H1 (cell line): ENCODE measurements around the gene ABHD6. TPM values are rescaled to one million over a fixed set of nuclear protein-coding genes. Genes with fewer than 3 reads are reported as not detected.

ENCODE experiments used
- CTCF ChIA-PET: fragments of 300-600 bp; sonication (Branson Sonifier 250); formaldehyde crosslinking; loops from one replicate; lab custom pipeline; 2021; ENCODE audit not compliant: partially characterized antibody; lab: Charles Lee
- POLR2A ChIA-PET: fragments of 300-600 bp; sonication (Branson Sonifier 250); formaldehyde crosslinking; loops from one replicate; lab custom pipeline; 2021; ENCODE audit warnings: inconsistent platforms; ENCODE audit not compliant: partially characterized antibody; lab: Charles Lee
- DNase-seq, 2 experiments: peaks; one replicate each; pipeline versions ENCODE4 v3.0.0 to v3.0.0-alpha.2; 2010 to 2022; ENCODE audit warnings: low spot score in 2 of 2, low read depth in 1 of 2, mixed read lengths in 1 of 2
- FAIRE-seq: peaks from 2 replicates; lab custom pipeline; 2011; peaks lifted over from hg19 to GRCh38; lab: Jason Lieb, UNC
- H2AFZ ChIP-seq: 2 replicates; pipeline ENCODE4 v1.8.1; 2012; ENCODE audit warnings: low read length, inconsistent platforms
- H2AK5ac ChIP-seq: 2 replicates; pipeline ENCODE4 v1.6.1; 2013; ENCODE audit warnings: low read depth, low read length
- H2BK120ac ChIP-seq: replicated peaks from 2 replicates; pipeline ENCODE3; 2013; ENCODE audit warnings: low read depth, low read length, inconsistent platforms
- H2BK12ac ChIP-seq: 2 replicates; pipeline ENCODE4 v1.6.1; 2013; ENCODE audit warnings: low read depth, low read length
- H2BK15ac ChIP-seq: 2 replicates; pipeline ENCODE4 v1.6.1; 2013; ENCODE audit warnings: low read length
- H2BK20ac ChIP-seq: 2 replicates; pipeline ENCODE4 v1.6.1; 2013; ENCODE audit warnings: low read length
- H2BK5ac ChIP-seq: 2 replicates; pipeline ENCODE4 v1.6.1; 2013; ENCODE audit warnings: low read depth, low read length
- H3K14ac ChIP-seq: 2 replicates; pipeline ENCODE4 v1.6.1; 2013; ENCODE audit warnings: inconsistent platforms; ENCODE audit not compliant: insufficient read length
- H3K18ac ChIP-seq: 2 replicates; pipeline ENCODE4 v1.6.1; 2013; ENCODE audit warnings: low read length; ENCODE audit errors: extremely low read depth
- H3K23ac ChIP-seq: 2 replicates; pipeline ENCODE4 v1.6.1; 2013; ENCODE audit warnings: inconsistent platforms; ENCODE audit not compliant: insufficient read length
- H3K23me2 ChIP-seq: 2 replicates; pipeline ENCODE4 v1.6.1; 2013; ENCODE audit warnings: low read depth, low read length
- H3K27ac ChIP-seq: 2 replicates; pipeline ENCODE4 v1.6.1; 2011; ENCODE audit warnings: low read depth, low read length, inconsistent platforms
- H3K27me3 ChIP-seq, 4 experiments: replicated peaks in 1 of 4; 1 replicate in 1 of 4; 2 replicates in 3 of 4; pipeline versions ENCODE4 v1.6.1 to v1.8.1; 2011 to 2013; ENCODE audit warnings: low read length in 3 of 4, mild to moderate bottlenecking in 3 of 4, inconsistent platforms in 2 of 4, mixed read lengths in 2 of 4, moderate library complexity in 1 of 4; ENCODE audit not compliant: control insufficient read depth in 3 of 4, insufficient read depth in 3 of 4; ENCODE audit errors: extremely low read depth in 1 of 4
- H3K36me3 ChIP-seq, 4 experiments: 2 replicates each; pipeline versions ENCODE4 v1.6.1 to v1.8.1; 2011 to 2013; ENCODE audit warnings: mild to moderate bottlenecking in 4 of 4, low read length in 3 of 4, moderate library complexity in 2 of 4, control low read depth in 1 of 4, inconsistent platforms in 1 of 4; ENCODE audit not compliant: insufficient read depth in 4 of 4, control insufficient read depth in 2 of 4
- H3K4ac ChIP-seq: replicated peaks from 2 replicates; pipeline ENCODE3; 2013; ENCODE audit warnings: low read length, low read depth, mixed read lengths, inconsistent platforms; ENCODE audit not compliant: insufficient read length
- H3K4me1 ChIP-seq, 4 experiments: replicated peaks in 1 of 4; 1 replicate in 1 of 4; 2 replicates in 3 of 4; pipeline versions ENCODE4 v1.6.1 to v1.8.1; 2011 to 2013; ENCODE audit warnings: low read length in 3 of 4, inconsistent platforms in 2 of 4, mixed read lengths in 1 of 4; ENCODE audit not compliant: insufficient read depth in 4 of 4, control insufficient read depth in 3 of 4
- H3K4me2 ChIP-seq, 2 experiments: 2 replicates each; pipeline versions ENCODE4 v1.6.1 to v1.8.1; 2011 to 2013; ENCODE audit warnings: low read depth in 2 of 2, low read length in 2 of 2, control low read depth in 1 of 2, inconsistent platforms in 1 of 2, mild to moderate bottlenecking in 1 of 2; ENCODE audit not compliant: insufficient read depth in 1 of 2
- H3K4me3 ChIP-seq, 4 experiments: fragments of 200-600, 300-600 bp in 1 of 4; sonication (generic), shearing (Covaris generic), sonication (Bioruptor Twin) in 1 of 4; 2 replicates each; pipeline versions ENCODE4 v1.5.1 to v1.8.1; 2011 to 2016; ENCODE audit warnings: low read length in 4 of 4, low read depth in 3 of 4, control low read depth in 2 of 4, inconsistent platforms in 2 of 4, mild to moderate bottlenecking in 2 of 4, mixed read lengths in 1 of 4, moderate library complexity in 1 of 4; ENCODE audit not compliant: insufficient read depth in 2 of 4; ENCODE audit errors: extremely low read depth in 1 of 4
- H3K56ac ChIP-seq: replicated peaks from 2 replicates; pipeline ENCODE3; 2013; ENCODE audit warnings: low read depth, mild to moderate bottlenecking, mixed read lengths, low read length, inconsistent platforms; ENCODE audit not compliant: insufficient read length
- H3K79me1 ChIP-seq: 2 replicates; pipeline ENCODE4 v1.6.1; 2013; ENCODE audit warnings: low read depth, low read length, control low read depth
- H3K79me2 ChIP-seq, 2 experiments: 2 replicates each; pipeline versions ENCODE4 v1.6.1 to v1.8.1; 2012 to 2013; ENCODE audit warnings: low read length in 2 of 2, mild to moderate bottlenecking in 2 of 2, inconsistent platforms in 1 of 2; ENCODE audit not compliant: insufficient read depth in 2 of 2, control insufficient read depth in 1 of 2
- H3K9ac ChIP-seq, 4 experiments: replicated peaks in 1 of 4; 1 replicate in 1 of 4; 2 replicates in 3 of 4; pipeline versions ENCODE4 v1.6.1 to v1.8.1; 2011 to 2013; ENCODE audit warnings: low read depth in 3 of 4, low read length in 3 of 4, control low read depth in 2 of 4, mild to moderate bottlenecking in 2 of 4, moderate library complexity in 2 of 4, inconsistent platforms in 1 of 4; ENCODE audit errors: extremely low read depth in 1 of 4
- H3K9me3 ChIP-seq, 2 experiments: 2 replicates each; pipeline versions ENCODE4 v1.6.1 to v1.8.1; 2012 to 2013; ENCODE audit warnings: mild to moderate bottlenecking in 2 of 2, moderate library complexity in 2 of 2, control low read depth in 1 of 2, inconsistent platforms in 1 of 2, low read depth in 1 of 2, low read length in 1 of 2, mixed read lengths in 1 of 2; ENCODE audit not compliant: insufficient read depth in 2 of 2
- H4K20me1 ChIP-seq, 2 experiments: replicated peaks in 1 of 2; 2 replicates each; pipeline versions ENCODE3 to v1.8.1; 2011 to 2013; ENCODE audit warnings: inconsistent platforms in 2 of 2, low read length in 2 of 2, mild to moderate bottlenecking in 1 of 2; ENCODE audit not compliant: insufficient read depth in 2 of 2, control insufficient read depth in 1 of 2
- H4K5ac ChIP-seq: 2 replicates; pipeline ENCODE4 v1.6.1; 2013; ENCODE audit warnings: low read length, low read depth, mixed read lengths, inconsistent platforms; ENCODE audit not compliant: insufficient read length
- H4K8ac ChIP-seq: 2 replicates; pipeline ENCODE4 v1.8.0; 2013; ENCODE audit warnings: mild to moderate bottlenecking, moderate library complexity, low read length, inconsistent platforms; ENCODE audit not compliant: insufficient read depth; ENCODE audit errors: extremely low read depth
- H4K91ac ChIP-seq: replicated peaks from 2 replicates; pipeline ENCODE3; 2013; ENCODE audit warnings: low read length, mixed read lengths, inconsistent platforms; ENCODE audit not compliant: insufficient read length
- POLR2A ChIP-seq, 2 experiments: IDR thresholded peaks; 1 replicate in 1 of 2; 2 replicates in 1 of 2; pipeline ENCODE4 v1.6.1; 2011; ENCODE audit warnings: low read depth in 2 of 2, low read length in 2 of 2, mild to moderate bottlenecking in 2 of 2; ENCODE audit errors: control extremely low read depth in 1 of 2
- SP1 ChIP-seq: IDR thresholded peaks from 2 replicates; pipeline ENCODE4 v1.6.1; 2011; ENCODE audit warnings: low read depth, low read length
- TAF7 ChIP-seq: optimal IDR thresholded peaks from 2 replicates; pipeline ENCODE3; 2011; ENCODE audit warnings: low read depth, mild to moderate bottlenecking, inconsistent platforms, low read length, moderate library complexity, borderline replicate concordance
- WGBS, 2 experiments: shearing (Covaris generic) in 1 of 2; methylation state at CpG; one replicate each; pipeline versions ENCODE4 v1.1.6 to v1.1.7; 2013 to 2015; ENCODE audit warnings: low lambda C conversion rate in 2 of 2, mixed read lengths in 2 of 2, inconsistent platforms in 1 of 2, low coverage in 1 of 2, missing lambda C conversion rate in 1 of 2; ENCODE audit not compliant: insufficient replicate concordance in 2 of 2, insufficient coverage in 1 of 2, insufficient read length in 1 of 2; ENCODE audit errors: extremely low coverage in 1 of 2, missing lambda C conversion rate in 1 of 2; 5-methylcytosine and 5-hydroxymethylcytosine counted together
- polyA plus RNA-seq, 7 experiments: library from polyadenylated mRNA; depleted of rRNA in 3 of 7; stranded (reverse) in 5 of 7; unstranded in 2 of 7; fragments of >200 nt in 5 of 7; fragments of 200-250 nt in 2 of 7; gene quantifications; 1 replicate in 5 of 7; 2 replicates in 1 of 7; 4 replicates in 1 of 7; pipeline versions ENCODE4 v1.2.1 to v1.2.3, GENCODE V29; 2011 to 2013; ENCODE audit warnings: missing spikeins in 2 of 7, mixed read lengths in 2 of 7
- total RNA-seq: library from RNA; stranded (reverse); fragmentation: NEBNext Ultra II Directional; extraction: Animal tissue kit (Norgen Biotek cat#: 25700); gene quantifications from 2 replicates; pipeline ENCODE4 v1.2.1, GENCODE V29; 2021
- TF ChIP-seq, protein P1 (sequence below), 3 experiments: IDR thresholded peaks; 1 replicate in 2 of 3; 2 replicates in 1 of 3; pipeline versions ENCODE4 v1.5.1 to v1.6.1; 2011; ENCODE audit warnings: low read length in 3 of 3, mild to moderate bottlenecking in 3 of 3, inconsistent platforms in 2 of 3, low read depth in 1 of 3, moderate library complexity in 1 of 3; ENCODE audit not compliant: insufficient read depth in 1 of 3; ENCODE audit errors: control extremely low read depth in 1 of 3

Gene ABHD6
- total and polyA plus RNA-seq, 2 of the 8 experiments (the other 6 are each of a cell fraction or from before 2014, with no cell fraction given): 5.9 to 6.6 TPM

DNA sequence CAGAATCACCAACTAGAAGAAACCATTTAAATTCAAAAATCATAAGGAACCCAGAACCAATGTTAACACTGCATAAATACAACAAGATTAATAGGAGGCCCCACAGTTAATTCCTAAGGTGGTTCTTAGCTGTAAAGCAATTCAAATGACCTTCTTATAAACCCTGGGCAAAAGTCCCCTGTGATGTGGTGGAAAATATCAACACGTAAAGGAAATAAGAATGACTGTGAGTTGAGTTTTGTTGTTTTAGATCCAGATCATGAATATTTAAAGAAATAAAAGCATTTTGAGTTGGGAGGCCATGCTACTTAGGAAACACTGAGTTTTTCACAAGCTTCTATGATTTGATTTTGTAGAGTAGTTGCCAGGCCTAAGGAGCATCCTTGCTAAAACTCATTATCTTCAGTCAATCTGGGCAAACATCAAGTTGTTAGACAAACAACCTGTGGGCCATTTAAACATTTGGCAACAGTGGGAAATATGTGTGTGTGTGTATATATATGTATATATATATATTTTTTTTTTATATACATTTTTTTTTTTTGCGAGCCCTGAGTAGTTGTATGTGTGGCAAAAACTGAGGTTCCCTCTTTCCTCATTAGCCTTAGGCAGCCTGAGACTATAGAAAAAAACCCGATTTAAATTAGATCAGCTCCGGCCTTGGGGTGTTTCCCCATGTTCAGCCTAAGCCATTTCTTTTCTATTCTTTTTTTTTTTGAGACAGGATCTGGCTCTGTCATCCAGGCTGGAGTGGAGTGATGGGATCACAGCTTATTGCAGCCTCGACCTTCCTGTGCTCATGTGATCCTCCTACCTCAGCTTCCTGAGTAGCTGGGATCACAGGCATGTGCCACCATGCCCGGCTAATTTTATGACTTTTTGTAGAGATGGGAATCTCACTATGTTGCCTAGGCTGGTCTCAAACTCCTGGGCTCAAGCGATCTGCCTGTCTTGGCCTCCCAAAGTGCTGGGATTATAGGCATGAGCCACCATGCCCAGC is 87.1 kb downstream of the ABHD6 start:
- Histone ChIP-seq H3K9ac (no peak overlapping the region), H3K27me3 (no peaks in the 10 kb centered on the region), H4K8ac (no peak overlapping the region), H2AFZ (no peak overlapping the region), H2BK20ac (no peak overlapping the region), H2BK15ac (no peak overlapping the region), H2BK5ac (no peak overlapping the region), H3K4me1 (peaks cover 0 to 9% (median 9%) of the 10 kb centered on the region in 4 experiments; a peak in 5 of 7 replicates), H3K18ac (no peak overlapping the region), H2BK12ac (no peak overlapping the region), H3K36me3 (peaks cover 0 to 2% (median 0%) of the 10 kb centered on the region in 4 experiments; a peak in 1 of 8 replicates), H4K91ac (no peak overlapping the region), H4K20me1 (no peaks in the 10 kb centered on the region), H3K4me2 (no peak overlapping the region), H3K23ac (no peak overlapping the region), H2BK120ac (no peak overlapping the region), H3K9me3 (no peaks in the 10 kb centered on the region), H3K79me1 (no peaks in the 10 kb centered on the region), H3K14ac (no peak overlapping the region), H4K5ac (no peak overlapping the region), H3K4me3 (no peak overlapping the region), H3K79me2 (no peaks in the 10 kb centered on the region), H3K4ac (no peak overlapping the region), H3K23me2 (no peaks in the 10 kb centered on the region), H3K27ac (no peak overlapping the region), H3K56ac (no peak overlapping the region), H2AK5ac (no peak overlapping the region)
- POLR2A ChIA-PET: interaction anchor here (0.6 to 2.7 kb wide), 4 partner anchors 11 to 104 kb away, joined by 3 to 8 read pairs (median 3); no protein-coding TSS in a partner anchor
- FAIRE-seq: no peak
- no peak for DNase-seq
- CTCF ChIA-PET: interaction anchor here (0.6 to 12.7 kb wide), 8 partner anchors 10 to 161 kb away, joined by 3 to 104 read pairs (median 3); partner anchors contain the start of genes HTD2 and RPP14
- 91% methylated on average over 7 of the region's 7 CpGs; no CpG with 5 or more reads in 1 of the 2 experiments for WGBS, 2 experiments
- no peak for TF ChIP-seq TAF7
- no peak for TF ChIP-seq SP1
- TF ChIP-seq, protein P1, sequence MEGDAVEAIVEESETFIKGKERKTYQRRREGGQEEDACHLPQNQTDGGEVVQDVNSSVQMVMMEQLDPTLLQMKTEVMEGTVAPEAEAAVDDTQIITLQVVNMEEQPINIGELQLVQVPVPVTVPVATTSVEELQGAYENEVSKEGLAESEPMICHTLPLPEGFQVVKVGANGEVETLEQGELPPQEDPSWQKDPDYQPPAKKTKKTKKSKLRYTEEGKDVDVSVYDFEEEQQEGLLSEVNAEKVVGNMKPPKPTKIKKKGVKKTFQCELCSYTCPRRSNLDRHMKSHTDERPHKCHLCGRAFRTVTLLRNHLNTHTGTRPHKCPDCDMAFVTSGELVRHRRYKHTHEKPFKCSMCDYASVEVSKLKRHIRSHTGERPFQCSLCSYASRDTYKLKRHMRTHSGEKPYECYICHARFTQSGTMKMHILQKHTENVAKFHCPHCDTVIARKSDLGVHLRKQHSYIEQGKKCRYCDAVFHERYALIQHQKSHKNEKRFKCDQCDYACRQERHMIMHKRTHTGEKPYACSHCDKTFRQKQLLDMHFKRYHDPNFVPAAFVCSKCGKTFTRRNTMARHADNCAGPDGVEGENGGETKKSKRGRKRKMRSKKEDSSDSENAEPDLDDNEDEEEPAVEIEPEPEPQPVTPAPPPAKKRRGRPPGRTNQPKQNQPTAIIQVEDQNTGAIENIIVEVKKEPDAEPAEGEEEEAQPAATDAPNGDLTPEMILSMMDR (IDR thresholded peaks at IDR 0.05; ENCODE audit: control extremely low read depth in 1 of 3, insufficient read depth in 1 of 3, low read depth in 1 of 3, low read length in 3 of 3): no peak
- no peak for TF ChIP-seq POLR2A (IDR thresholded peaks at IDR 0.05; ENCODE audit: control extremely low read depth in 1 of 2, low read depth in 2 of 2, low read length in 2 of 2)
